PC-3 (cell line): Measurements from ENCODE around the gene E2F2. TPM values are rescaled to one million over a fixed set of nuclear protein-coding genes. Genes with fewer than 3 reads are reported as not detected.

ENCODE experiments used
- ATAC-seq: fragments of 200-7000 bp; cut with Tn5 transposase; 2 replicates; pipeline ENCODE4 v1.9.1; 2020; ENCODE audit warnings: mild to moderate bottlenecking, moderate library complexity
- BruUV-seq: library from RNA; stranded (reverse); fragments of 400-500 nt; replicated peaks from 2 replicates; lab custom pipeline; 2021; lab: Mats Ljungman, UMichigan
- CTCF ChIA-PET: fragments of 300-600 bp; sonication (Branson Sonifier 250); formaldehyde crosslinking; loops from one replicate; lab custom pipeline; 2022; ENCODE audit warnings: antibody characterized with exemption; lab: Charles Lee
- POLR2A ChIA-PET: fragments of 300-600 bp; sonication (Branson Sonifier 250); formaldehyde crosslinking; loops from one replicate; lab custom pipeline; 2022; ENCODE audit warnings: antibody characterized with exemption; ENCODE audit not compliant: unreplicated experiment; lab: Charles Lee
- DNase-seq: peaks from one replicate; pipeline ENCODE4 v3.0.0-alpha.2; 2015
- H2AFZ ChIP-seq: fragments of 300-600 bp; sonication (generic); 2 replicates; pipeline ENCODE4 v1.6.0; 2016; ENCODE audit warnings: antibody characterized with exemption, low read length
- H3F3A ChIP-seq: fragments of 300-600 bp; sonication (generic); one replicate; pipeline ENCODE4 v1.6.0; 2017; ENCODE audit warnings: antibody characterized with exemption, low read length, control low read depth, mild to moderate bottlenecking; ENCODE audit not compliant: unreplicated experiment
- H3K27ac ChIP-seq: fragments of 300-600 bp; sonication (generic); 2 replicates; pipeline ENCODE4 v1.5.1; 2016; ENCODE audit warnings: mild to moderate bottlenecking, low read length
- H3K27me3 ChIP-seq: fragments of 300-600 bp; sonication (generic); 2 replicates; pipeline ENCODE4 v1.6.1; 2016; ENCODE audit warnings: low read length, mixed read lengths
- H3K36me3 ChIP-seq: fragments of 300-600 bp; sonication (generic); 2 replicates; pipeline ENCODE4 v1.6.1; 2016; ENCODE audit warnings: low read depth, mixed run types, low read length, mixed read lengths
- H3K4me1 ChIP-seq: fragments of 300-600 bp; sonication (generic); 2 replicates; pipeline ENCODE4 v1.5.1; 2016; ENCODE audit warnings: low read length; ENCODE audit not compliant: insufficient read depth
- H3K4me2 ChIP-seq: fragments of 300-600 bp; sonication (generic); 2 replicates; pipeline ENCODE4 v1.6.0; 2016; ENCODE audit warnings: low read length
- H3K4me3 ChIP-seq: fragments of 300-600 bp; sonication (generic); 2 replicates; pipeline ENCODE4 v1.5.1; 2016; ENCODE audit warnings: mild to moderate bottlenecking, low read length, mixed read lengths
- H3K79me2 ChIP-seq: fragments of 300-600 bp; sonication (generic); 2 replicates; pipeline ENCODE4 v1.6.1; 2017; ENCODE audit warnings: low read length, mixed read lengths
- H3K9ac ChIP-seq: fragments of 300-600 bp; sonication (generic); 2 replicates; pipeline ENCODE4 v1.6.0; 2016; ENCODE audit warnings: mild to moderate bottlenecking, low read length
- H3K9me2 ChIP-seq: fragments of 300-600 bp; sonication (generic); replicated peaks from 2 replicates; pipeline ENCODE4 v1.6.1; 2016; ENCODE audit warnings: mixed run types, low read length, mixed read lengths
- H3K9me3 ChIP-seq: fragments of 300-600 bp; sonication (generic); 2 replicates; pipeline ENCODE4 v1.6.1; 2016; ENCODE audit warnings: low read length, mixed read lengths
- H4K20me1 ChIP-seq: fragments of 300-600 bp; sonication (generic); 2 replicates; pipeline ENCODE4 v1.6.1; 2016; ENCODE audit warnings: low read length, mixed read lengths
- EZH2 ChIP-seq: fragments of 300-600 bp; sonication (generic); IDR thresholded peaks from one replicate; pipeline ENCODE4 v1.6.1; 2017; ENCODE audit warnings: antibody characterized with exemption, mild to moderate bottlenecking, low read length; ENCODE audit not compliant: unreplicated experiment
- EZH2phosphoT487 ChIP-seq: fragments of 300-600 bp; sonication (generic); IDR thresholded peaks from 2 replicates; pipeline ENCODE4 v1.6.1; 2018; ENCODE audit warnings: mild to moderate bottlenecking, antibody characterized with exemption, low read length, borderline replicate concordance
- intact Hi-C: fragments of 100-400 bp; cut with micrococcal nuclease; formaldehyde crosslinking; loops from 2 replicates; pipeline ENCODE4 v1.9.0; 2023
- total RNA-seq: library from RNA; depleted of rRNA; stranded (reverse); fragments of >200 nt; gene quantifications from 2 replicates; pipeline ENCODE4 v1.2.3, GENCODE V29; 2014
- TF ChIP-seq, protein P1 (sequence below): fragments of 300-600 bp; sonication (generic); conservative IDR thresholded peaks from 2 replicates; pipeline ENCODE4 v1.5.1; 2017; ENCODE audit warnings: antibody characterized with exemption, low read depth, mild to moderate bottlenecking, low read length

Gene E2F2
- total RNA-seq, 1 experiment from 2014 or later = 7.0 TPM

DNA sequence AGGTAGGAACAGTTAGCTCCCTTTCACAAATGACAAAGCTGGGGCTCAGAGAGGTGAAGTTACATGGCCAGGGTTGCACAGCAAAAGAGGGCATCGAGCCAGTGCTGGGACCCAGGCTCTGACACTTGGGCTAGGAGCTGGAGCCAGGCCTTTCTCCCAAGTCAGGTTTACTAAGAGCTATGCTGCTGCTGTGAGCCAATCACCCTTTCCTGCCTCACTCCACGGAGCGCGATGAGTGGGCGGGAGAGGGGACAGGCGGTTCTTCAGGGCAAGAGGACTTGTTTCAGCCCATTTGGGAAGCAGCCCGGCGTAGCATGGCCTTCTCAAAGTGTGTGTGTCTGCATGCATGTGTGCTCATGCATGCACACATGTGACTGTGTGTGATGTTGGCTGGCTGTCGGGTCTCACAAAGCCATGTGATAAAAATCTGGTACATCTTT, 17.7 kb upstream of the E2F2 start:
- BruUV-seq = no TSS peak
- CTCF ChIA-PET = interaction anchor here (0.5 to 3.8 kb wide), 2 partner anchors 89 to 123 kb away, joined by 3 to 18 read pairs; no protein-coding TSS in a partner anchor
- Histone ChIP-seq H3K9ac (no peak overlapping the region), H3F3A (no peaks in the 10 kb centered on the region), H2AFZ (no peak overlapping the region), H3K36me3 (no peaks in the 10 kb centered on the region), H3K9me2 (no peaks in the 10 kb centered on the region), H3K4me1 (no peaks in the 10 kb centered on the region), H3K4me2 (no peak overlapping the region), H3K79me2 (no peaks in the 10 kb centered on the region), H3K9me3 (no peaks in the 10 kb centered on the region), H3K27me3 (no peaks in the 10 kb centered on the region), H3K27ac (no peak overlapping the region), H4K20me1 (no peaks in the 10 kb centered on the region), H3K4me3 (no peak overlapping the region)
- ATAC-seq (no peak), DNase-seq (no peak)
- POLR2A ChIA-PET = no interaction called here
- intact Hi-C loops = no loop called here
- TF ChIP-seq, protein P1, sequence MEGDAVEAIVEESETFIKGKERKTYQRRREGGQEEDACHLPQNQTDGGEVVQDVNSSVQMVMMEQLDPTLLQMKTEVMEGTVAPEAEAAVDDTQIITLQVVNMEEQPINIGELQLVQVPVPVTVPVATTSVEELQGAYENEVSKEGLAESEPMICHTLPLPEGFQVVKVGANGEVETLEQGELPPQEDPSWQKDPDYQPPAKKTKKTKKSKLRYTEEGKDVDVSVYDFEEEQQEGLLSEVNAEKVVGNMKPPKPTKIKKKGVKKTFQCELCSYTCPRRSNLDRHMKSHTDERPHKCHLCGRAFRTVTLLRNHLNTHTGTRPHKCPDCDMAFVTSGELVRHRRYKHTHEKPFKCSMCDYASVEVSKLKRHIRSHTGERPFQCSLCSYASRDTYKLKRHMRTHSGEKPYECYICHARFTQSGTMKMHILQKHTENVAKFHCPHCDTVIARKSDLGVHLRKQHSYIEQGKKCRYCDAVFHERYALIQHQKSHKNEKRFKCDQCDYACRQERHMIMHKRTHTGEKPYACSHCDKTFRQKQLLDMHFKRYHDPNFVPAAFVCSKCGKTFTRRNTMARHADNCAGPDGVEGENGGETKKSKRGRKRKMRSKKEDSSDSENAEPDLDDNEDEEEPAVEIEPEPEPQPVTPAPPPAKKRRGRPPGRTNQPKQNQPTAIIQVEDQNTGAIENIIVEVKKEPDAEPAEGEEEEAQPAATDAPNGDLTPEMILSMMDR = no peak
- TF ChIP-seq EZH2phosphoT487 (no peak), EZH2 (no peak)

GRCh38 chr1:23546897-23547584, 16.0 kb upstream of the E2F2 start:
- H3F3A ChIP-seq = no peaks in the 10 kb centered on the region
- ChIA-PET POLR2A (interaction anchor here (0.6 kb wide), 1 partner anchor 48 kb away, joined by 3 read pairs; no protein-coding TSS in a partner anchor), CTCF (interaction anchor here (2.5 kb wide), 1 partner anchor 90 kb away, joined by 22 read pairs; no protein-coding TSS in a partner anchor)
- H2AFZ ChIP-seq = no peak overlapping the region
- no peaks in the 10 kb centered on the region for H3K9me2 ChIP-seq
- H3K27ac ChIP-seq = no peak overlapping the region
- no peaks in the 10 kb centered on the region for H3K4me1 ChIP-seq
- H3K27me3 ChIP-seq = no peaks in the 10 kb centered on the region
- H3K4me3 ChIP-seq = no peak overlapping the region
- BruUV-seq = no TSS peak
- H3K9ac ChIP-seq = no peak overlapping the region
- TF ChIP-seq EZH2 = no peak
- no peak for TF ChIP-seq EZH2phosphoT487
- TF ChIP-seq, protein P1 = no peak
- ATAC-seq (no peak), DNase-seq (no peak)
- intact Hi-C loops = no loop called here
- H3K9me3 ChIP-seq = no peaks in the 10 kb centered on the region
- no peaks in the 10 kb centered on the region for H4K20me1 ChIP-seq
- H3K4me2 ChIP-seq = no peak overlapping the region
- no peaks in the 10 kb centered on the region for H3K79me2 ChIP-seq
- H3K36me3 ChIP-seq = no peaks in the 10 kb centered on the region

GRCh38 chr1:23545851-23546250, 14.8 kb upstream of the E2F2 start:
- H3K79me2 ChIP-seq = no peaks in the 10 kb centered on the region
- H3K9me3 ChIP-seq = no peaks in the 10 kb centered on the region
- no peak overlapping the region for H3K4me2 ChIP-seq
- H3K9me2 ChIP-seq = no peaks in the 10 kb centered on the region
- H2AFZ ChIP-seq = no peak overlapping the region
- no peak for DNase-seq
- ChIA-PET POLR2A (no interaction called here), CTCF (interaction anchor here (0.6 to 2.5 kb wide), 3 partner anchors 9 to 92 kb away, joined by 3 to 22 read pairs (median 3); no protein-coding TSS in a partner anchor)
- no peak overlapping the region for H3K4me3 ChIP-seq
- ATAC-seq = no peak
- H3F3A ChIP-seq = no peaks in the 10 kb centered on the region
- H3K9ac ChIP-seq = no peak overlapping the region
- intact Hi-C loops = no loop called here
- TF ChIP-seq EZH2phosphoT487 (no peak), EZH2 (no peak)
- TF ChIP-seq, protein P1 = no peak
- no peaks in the 10 kb centered on the region for H3K36me3 ChIP-seq
- no peak overlapping the region for H3K27ac ChIP-seq
- no peaks in the 10 kb centered on the region for H3K4me1 ChIP-seq
- no peaks in the 10 kb centered on the region for H4K20me1 ChIP-seq
- H3K27me3 ChIP-seq = no peaks in the 10 kb centered on the region
- BruUV-seq = no TSS peak
